Measurements from ENCODE around the gene STK32C. TPM values are rescaled to one million over a fixed set of nuclear protein-coding genes. Genes with fewer than 3 reads are reported as not detected.

The STK32C gene
- total and polyA plus RNA-seq, 10 of the 15 experiments (the other 5 are each of a cell fraction or from before 2014, with no cell fraction given) = 1.5 to 18.1 (median 6.4) TPM

- TF ChIP-seq E2F8 (IDR thresholded peaks at IDR 0.05; ENCODE audit: low read depth, partially characterized antibody) = no peak
- no peak for TF ChIP-seq USF2 (IDR thresholded peaks at IDR 0.05; ENCODE audit: borderline replicate concordance, low read depth, low read length)
- no peak for TF ChIP-seq FOS (IDR thresholded peaks at IDR 0.05; ENCODE audit: borderline replicate concordance, extremely low read depth, insufficient read length)
Measured at GRCh38 chr10:132355754-132356153, 48.0 kb upstream of the STK32C start (continued).

GRCh38 chr10:132355297-132355696, 47.5 kb upstream of the STK32C start:
- H3K79me2 ChIP-seq (ENCODE audit: control insufficient read depth, insufficient read depth, low read length) = no peaks in the 10 kb centered on the region
- DNase-seq (ENCODE audit: low read depth, low spot score) (no peak), ATAC-seq (no peak), FAIRE-seq (no peak)
- H4K20me1 ChIP-seq (ENCODE audit: control insufficient read depth, insufficient read depth) = no peaks in the 10 kb centered on the region
- intact Hi-C loops (cut with micrococcal nuclease; ENCODE audit: unreplicated experiment) (no loop called here), in situ Hi-C loops (cut with MboI) (no loop called here)
- WGBS (ENCODE audit: insufficient coverage, insufficient replicate concordance, low lambda C conversion rate, missing lambda C conversion rate) = 84% methylated on average over 16 of the region's 17 CpGs
- no peaks in the 10 kb centered on the region for H3K36me3 ChIP-seq (ENCODE audit: control insufficient read depth in 2 of 2, insufficient read depth in 2 of 2, low read length in 1 of 2)
- RAD21 ChIA-PET (ENCODE audit: unreplicated experiment) = no interaction called here
- H3K4me3 ChIP-seq = no peak overlapping the region
- no peak overlapping the region for H3K9ac ChIP-seq (ENCODE audit: control insufficient read depth, insufficient read depth, low read length)
- H2AFZ ChIP-seq (ENCODE audit: control insufficient read depth, low read depth, low read length) = no peak overlapping the region
- SMC1A ChIA-PET (ENCODE audit: uncharacterized antibody, unreplicated experiment) = no interaction called here
- CTCF ChIA-PET = interaction anchor here (0.7 kb wide), 1 partner anchor 233 kb away, joined by 3 read pairs; no protein-coding TSS in a partner anchor
- BruUV-seq (replicated peaks) = no TSS peak
- no peaks in the 10 kb centered on the region for H3K4me1 ChIP-seq (ENCODE audit: control insufficient read depth, insufficient read depth, low read length)
- H3K4me2 ChIP-seq (ENCODE audit: control insufficient read depth, insufficient read depth) = no peak overlapping the region
- no peaks in the 10 kb centered on the region; the same call in 2 of the 3 replicates for H3K9me3 ChIP-seq (replicated peaks; ENCODE audit: control insufficient read depth, insufficient read depth, low read length)
- POLR2A ChIA-PET = no interaction called here
- no peaks in the 10 kb centered on the region for H3K27me3 ChIP-seq (replicated peaks in 1 of 2; ENCODE audit: control insufficient read depth in 2 of 2, insufficient read depth in 2 of 2, low read length in 1 of 2)
- no peak overlapping the region for H3K27ac ChIP-seq (ENCODE audit: control insufficient read depth, insufficient read depth)
- no peak for TF ChIP-seq POLR2AphosphoS2 (IDR thresholded peaks at IDR 0.05; ENCODE audit: low read depth, low read length)
- no peak for TF ChIP-seq SIX5 (IDR thresholded peaks at IDR 0.05; ENCODE audit: low read depth, low read length, severe bottlenecking)
- TF ChIP-seq JUND (IDR thresholded peaks at IDR 0.05; ENCODE audit: low read depth, low read length) = no peak
- no peak for TF ChIP-seq JUNB (IDR thresholded peaks at IDR 0.05)
- no peak for TF ChIP-seq RELB (IDR thresholded peaks at IDR 0.05; ENCODE audit: low read depth)
- no peak for TF ChIP-seq MXI1 (IDR thresholded peaks at IDR 0.05; ENCODE audit: low read depth, low read length)
- no peak for TF ChIP-seq RAD21 (IDR thresholded peaks at IDR 0.05; ENCODE audit: insufficient read depth, low read depth, low read length)
- TF ChIP-seq RELA (IDR thresholded peaks at IDR 0.05; ENCODE audit: borderline replicate concordance, partially characterized antibody) = no peak
- no peak for TF ChIP-seq HCFC1 (IDR thresholded peaks at IDR 0.05; ENCODE audit: low read length)
- no peak for TF ChIP-seq TAF1 (IDR thresholded peaks at IDR 0.05; ENCODE audit: borderline replicate concordance, low read depth, low read length)
- TF ChIP-seq NFXL1 (IDR thresholded peaks at IDR 0.05; ENCODE audit: borderline replicate concordance) = no peak
- no peak for TF ChIP-seq HSF1 (IDR thresholded peaks at IDR 0.05; ENCODE audit: low read depth, low read length)

Data from GM12878 (cell line).